Subcutaneous abdominal adipose tissue (tissue), 5 donors: Measurements from ENCODE around the gene VMO1.

Source experiments
- H3K27ac ChIP-seq: one replicate; pipeline ENCODE4 v1.7.0; 2013; ENCODE audit warnings: low read depth, mild to moderate bottlenecking, inconsistent platforms, low read length, moderate library complexity
- H3K27me3 ChIP-seq, 5 donors: one replicate each; pipeline ENCODE4 v1.7.0; 2013; ENCODE audit warnings: low read length in 5 of 5, inconsistent platforms in 1 of 5; ENCODE audit not compliant: control insufficient read depth in 5 of 5, insufficient read depth in 4 of 5
- H3K36me3 ChIP-seq, 5 donors: one replicate each; pipeline ENCODE4 v1.7.0; 2013; ENCODE audit warnings: low read length in 5 of 5; ENCODE audit not compliant: control insufficient read depth in 5 of 5, insufficient read depth in 5 of 5
- H3K4me1 ChIP-seq, 5 donors: one replicate each; pipeline ENCODE4 v1.7.0; 2013; ENCODE audit warnings: low read length in 5 of 5, mild to moderate bottlenecking in 3 of 5, moderate library complexity in 1 of 5; ENCODE audit not compliant: control insufficient read depth in 5 of 5, insufficient read depth in 5 of 5
- H3K4me3 ChIP-seq, 5 donors: one replicate each; pipeline ENCODE4 v1.7.0; 2013; ENCODE audit warnings: low read length in 5 of 5, low read depth in 1 of 5
- H3K9ac ChIP-seq, 5 donors: one replicate each; pipeline ENCODE4 v1.7.0; 2013; ENCODE audit warnings: low read length in 5 of 5, mild to moderate bottlenecking in 4 of 5, moderate library complexity in 3 of 5
- H3K9me3 ChIP-seq, 5 donors: one replicate each; pipeline ENCODE4 v1.7.0; 2013; ENCODE audit warnings: low read length in 5 of 5; ENCODE audit not compliant: control insufficient read depth in 5 of 5
- donor health status: healthy.
- donor health status: healthy.
- donor health status: healthy.
- donor health status: healthy.
- donor health status: healthy.

VMO1 gene

DNA sequence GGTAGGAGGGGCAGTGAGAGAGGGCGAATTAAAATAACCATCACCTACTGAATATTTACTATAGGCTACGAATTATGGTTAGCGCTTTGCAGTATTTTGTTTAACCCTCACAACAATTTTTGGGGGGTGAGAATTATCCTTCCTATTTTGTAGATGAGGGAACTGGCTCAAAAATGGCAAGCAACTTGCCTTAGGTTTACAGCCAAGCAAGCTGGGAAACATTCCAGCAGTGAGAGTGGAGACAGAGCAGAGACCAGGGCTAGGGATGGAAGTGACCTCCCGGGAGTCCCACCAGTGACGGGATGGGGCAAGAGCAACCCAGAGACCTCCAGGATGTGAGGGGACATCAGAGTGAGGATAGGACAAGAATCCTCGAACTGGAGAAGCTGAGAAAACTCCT, 352 bp upstream of the VMO1 start:
- H3K27ac ChIP-seq = no peak overlapping the region
- H3K9ac ChIP-seq = peak overlapping the region in 3 of 5 donors; percentile 32 to 53 (median 46)
- no peaks in the 10 kb centered on the region for H3K9me3 ChIP-seq
- peak overlapping the region in 4 of 5 donors; percentile 22 to 58 (median 52) for H3K4me3 ChIP-seq
- H3K4me1 ChIP-seq = peaks cover 7 to 59% (median 48%) of the 10 kb centered on the region in 5 donors
- no peaks in the 10 kb centered on the region for H3K36me3 ChIP-seq
- H3K27me3 ChIP-seq = peaks cover 19 to 30% (median 21%) of the 10 kb centered on the region in 5 donors

DNA sequence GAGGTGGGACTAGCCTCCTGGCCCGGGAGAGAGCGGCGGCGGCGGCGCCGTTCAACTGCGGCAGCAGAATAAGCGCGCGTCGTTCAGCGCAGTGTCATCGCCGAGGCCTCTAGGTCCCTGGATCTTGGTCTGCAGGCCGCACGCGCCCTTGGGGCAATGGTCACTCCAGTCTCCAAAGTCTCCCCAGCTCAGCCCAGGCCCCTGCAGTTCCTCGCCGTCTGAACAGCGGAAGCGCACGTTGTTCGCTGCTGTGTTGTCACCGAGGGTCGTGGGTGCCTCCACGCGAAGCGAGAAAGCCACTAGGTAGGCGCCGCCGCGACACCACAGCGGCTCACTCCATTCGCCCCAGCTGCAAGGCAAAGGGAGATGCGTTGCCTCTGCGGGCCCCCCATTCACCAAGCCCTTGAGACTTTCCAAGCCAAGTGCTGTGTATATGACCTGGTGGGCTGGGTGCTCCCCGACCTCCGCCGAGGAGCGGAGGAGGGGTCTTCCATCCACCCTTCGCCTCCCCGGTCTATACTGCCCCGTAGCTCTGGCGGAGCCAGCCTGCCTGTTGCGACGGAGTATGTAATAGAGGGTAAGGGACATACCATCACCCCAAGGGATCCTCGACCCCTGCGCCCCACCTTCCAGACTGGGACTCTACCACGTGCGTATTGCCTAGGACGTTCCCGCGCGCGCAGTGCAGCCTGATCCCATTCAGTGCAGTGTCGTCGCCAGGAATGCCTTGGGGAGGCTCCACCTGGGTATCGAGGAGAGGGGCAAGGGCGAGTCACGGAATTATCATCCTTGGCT, 656 bp downstream of the VMO1 start:
- no peaks in the 10 kb centered on the region for H3K9me3 ChIP-seq
- peaks cover 19 to 32% (median 21%) of the 10 kb centered on the region in 5 donors for H3K27me3 ChIP-seq
- H3K36me3 ChIP-seq = no peaks in the 10 kb centered on the region
- H3K9ac ChIP-seq = peak overlapping the region in 2 of 5 donors; percentile 22 to 46
- peak overlapping the region in 4 of 5 donors; percentile 37 to 58 (median 52) for H3K4me3 ChIP-seq
- H3K4me1 ChIP-seq = peaks cover 4 to 55% (median 45%) of the 10 kb centered on the region in 5 donors
- H3K27ac ChIP-seq = no peak overlapping the region

DNA sequence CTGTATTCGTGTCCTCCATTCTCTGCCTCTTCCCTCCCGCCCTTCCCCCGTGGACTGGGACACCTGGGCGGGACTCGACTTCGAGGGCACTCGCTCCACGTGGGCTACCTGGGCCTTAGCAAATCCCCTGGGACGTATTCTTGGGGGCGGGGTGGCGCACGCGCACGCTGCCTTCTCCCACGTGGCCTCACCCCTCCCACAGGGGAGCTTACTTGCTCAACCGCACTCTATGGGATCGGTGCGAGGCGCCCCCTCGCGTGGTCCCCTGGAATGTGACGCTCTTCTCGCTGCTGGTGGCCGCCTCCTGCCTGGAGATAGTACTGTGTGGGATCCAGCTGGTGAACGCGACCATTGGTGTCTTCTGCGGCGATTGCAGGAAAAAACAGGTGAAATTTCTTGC, 3.5 kb downstream of the VMO1 start:
- H3K36me3 ChIP-seq = no peaks in the 10 kb centered on the region
- no peaks in the 10 kb centered on the region for H3K9me3 ChIP-seq
- H3K27ac ChIP-seq = no peak overlapping the region
- no peak overlapping the region for H3K9ac ChIP-seq
- peaks cover 19 to 36% (median 21%) of the 10 kb centered on the region in 5 donors for H3K27me3 ChIP-seq
- H3K4me1 ChIP-seq = peaks cover 2 to 31% (median 25%) of the 10 kb centered on the region in 5 donors
- no peak overlapping the region for H3K4me3 ChIP-seq

DNA sequence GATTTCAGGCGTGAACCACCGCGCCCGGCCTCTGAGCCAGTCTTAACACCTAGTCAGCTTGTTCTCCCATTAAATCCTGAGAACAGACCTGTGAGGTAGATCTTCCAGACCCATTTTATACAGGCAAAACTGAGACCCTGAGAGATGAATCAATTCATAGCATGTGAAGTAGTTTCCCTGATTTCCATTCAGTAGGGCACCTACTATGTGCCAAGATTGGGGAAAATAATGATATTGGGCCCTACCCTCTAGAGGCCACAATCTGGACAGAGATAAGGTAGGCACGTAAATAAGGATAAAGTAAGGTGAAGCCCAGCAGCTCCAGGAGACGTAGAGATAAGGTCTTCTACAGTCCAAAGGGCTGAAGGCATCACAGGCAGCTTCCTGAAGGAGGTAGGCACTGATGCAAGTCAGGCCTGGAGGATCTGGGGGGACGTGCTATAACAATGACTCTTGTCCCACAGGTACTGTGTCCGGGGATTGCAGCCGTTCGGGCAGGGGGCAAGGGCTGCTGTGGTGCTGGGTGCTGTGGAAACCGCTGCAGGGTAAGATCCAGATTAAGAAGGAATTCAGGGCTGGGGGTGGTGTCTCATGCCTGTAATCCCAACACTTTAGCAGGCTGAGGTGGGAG, 5.7 kb downstream of the VMO1 start:
- Histone ChIP-seq H3K36me3 (no peaks in the 10 kb centered on the region), H3K27me3 (peaks cover 10 to 26% (median 17%) of the 10 kb centered on the region in 5 donors), H3K9me3 (no peaks in the 10 kb centered on the region), H3K27ac (no peak overlapping the region), H3K4me3 (no peak overlapping the region), H3K4me1 (peaks cover 0 to 9% (median 4%) of the 10 kb centered on the region in 5 donors), H3K9ac (no peak overlapping the region)

DNA sequence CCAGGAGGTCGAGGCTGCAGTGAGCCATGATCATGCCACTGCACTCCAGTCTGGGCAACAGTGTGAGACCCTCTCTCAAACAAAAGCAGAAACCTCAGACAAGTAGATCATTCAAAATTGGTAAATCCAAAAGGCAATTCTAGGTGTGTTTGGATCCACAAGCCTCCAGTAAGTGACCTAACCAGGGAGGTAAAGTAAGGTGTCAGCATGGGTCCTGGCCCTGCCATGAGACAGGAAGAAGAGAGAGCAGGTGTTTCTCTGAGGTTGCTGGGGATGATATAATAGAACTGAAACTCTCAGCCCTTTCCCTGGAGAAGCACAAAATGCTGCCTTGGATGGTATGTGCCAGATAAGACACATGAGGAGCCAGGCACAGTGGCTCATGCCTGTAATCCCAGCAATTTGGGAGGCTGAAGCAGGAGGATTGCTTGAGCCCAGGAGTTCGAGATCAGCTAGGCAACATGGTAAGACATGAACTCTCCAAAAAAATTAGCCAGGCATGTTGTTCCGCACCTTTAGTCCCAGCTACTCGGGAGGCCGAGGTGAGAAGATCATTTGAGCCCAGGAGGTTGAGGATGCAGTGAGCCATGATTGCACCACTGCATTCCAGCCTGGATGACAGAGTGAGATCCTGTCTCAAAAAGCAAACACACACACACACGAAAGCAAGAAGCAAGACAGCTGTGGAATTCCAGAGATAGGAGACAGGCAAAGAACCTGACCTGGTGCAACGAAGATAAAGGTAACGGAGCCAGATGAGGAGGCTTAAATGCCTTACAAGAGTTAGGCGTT, 8.0 kb downstream of the VMO1 start:
- Histone ChIP-seq H3K27ac (no peak overlapping the region), H3K27me3 (peaks cover 6 to 16% (median 10%) of the 10 kb centered on the region in 5 donors), H3K9ac (no peak overlapping the region), H3K36me3 (no peaks in the 10 kb centered on the region), H3K4me1 (peaks cover 0 to 4% (median 0%) of the 10 kb centered on the region in 5 donors), H3K9me3 (no peaks in the 10 kb centered on the region), H3K4me3 (no peak overlapping the region)

DNA sequence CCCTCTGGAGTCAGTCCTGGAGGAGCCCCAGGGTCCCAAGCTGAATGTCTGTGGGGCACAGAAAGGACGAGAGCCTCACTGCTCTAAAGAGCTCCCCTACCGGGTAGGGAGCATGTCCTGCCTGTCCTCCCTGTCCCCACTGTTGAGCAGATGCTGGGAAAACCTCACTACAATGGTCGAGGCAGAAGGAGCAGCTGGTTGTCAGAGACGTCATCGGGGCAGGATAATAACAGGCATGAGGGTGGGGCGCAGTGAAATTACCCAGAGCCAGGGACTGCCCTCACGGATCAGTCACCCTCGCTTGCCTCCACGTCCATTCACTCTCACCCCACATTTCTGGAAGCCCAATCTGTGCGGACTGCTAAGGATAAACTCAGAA, 13.9 kb downstream of the VMO1 start:
- Histone ChIP-seq H3K9ac (no peak overlapping the region), H3K27ac (no peak overlapping the region), H3K4me1 (peaks cover 0 to 2% (median 0%) of the 10 kb centered on the region in 5 donors), H3K4me3 (no peak overlapping the region), H3K27me3 (peaks cover 0 to 10% (median 5%) of the 10 kb centered on the region in 5 donors), H3K9me3 (no peaks in the 10 kb centered on the region), H3K36me3 (no peaks in the 10 kb centered on the region)

DNA sequence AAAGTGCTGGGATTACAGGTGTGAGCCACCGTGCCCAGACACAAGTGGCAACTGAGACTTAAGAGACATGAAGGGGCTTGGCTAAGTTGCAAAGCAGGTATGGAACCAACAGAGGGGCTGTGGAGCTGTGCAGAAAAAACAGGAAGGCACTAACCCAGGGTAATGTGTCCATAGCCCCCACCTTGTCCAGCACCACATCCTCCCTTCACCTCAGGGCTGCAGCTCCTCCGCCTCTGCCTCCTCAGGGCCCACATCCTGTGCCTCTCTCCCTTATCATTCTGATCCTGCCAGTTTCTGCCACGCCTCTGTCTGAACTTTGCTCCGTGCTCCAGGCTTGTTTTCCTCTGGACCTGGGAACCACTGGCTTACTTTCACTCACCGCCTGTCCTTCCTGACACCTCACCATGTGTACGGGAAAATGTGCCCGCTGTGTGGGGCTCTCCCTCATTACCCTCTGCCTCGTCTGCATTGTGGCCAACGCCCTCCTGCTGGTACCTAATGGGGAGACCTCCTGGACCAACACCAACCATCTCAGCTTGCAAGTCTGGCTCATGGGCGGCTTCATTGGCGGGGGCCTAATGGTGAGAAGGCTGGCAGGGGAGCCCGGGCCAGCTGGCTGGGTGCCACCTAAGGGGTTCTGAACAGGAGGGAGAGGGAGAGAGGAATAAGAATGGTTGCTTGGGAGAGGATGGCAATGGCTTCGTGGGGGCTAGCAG, 14.5 kb downstream of the VMO1 start, which contains the start of gene TM4SF5:
Gene TM4SF5 (plus strand): TSS at position 368 of the 716 bp plus-strand sequence. CDS start 37 bp downstream, at position 405.
- Histone ChIP-seq H3K27ac (no peak within 1 kb of the TSS), H3K9me3 (no peaks in the 10 kb centered on the region), H3K4me1 (peaks cover 0 to 2% (median 0%) of the 10 kb centered on the region in 5 donors), H3K36me3 (no peaks in the 10 kb centered on the region), H3K4me3 (no peak within 1 kb of the TSS), H3K27me3 (peaks cover 0 to 10% (median 5%) of the 10 kb centered on the region in 5 donors), H3K9ac (no peak within 1 kb of the TSS)

DNA sequence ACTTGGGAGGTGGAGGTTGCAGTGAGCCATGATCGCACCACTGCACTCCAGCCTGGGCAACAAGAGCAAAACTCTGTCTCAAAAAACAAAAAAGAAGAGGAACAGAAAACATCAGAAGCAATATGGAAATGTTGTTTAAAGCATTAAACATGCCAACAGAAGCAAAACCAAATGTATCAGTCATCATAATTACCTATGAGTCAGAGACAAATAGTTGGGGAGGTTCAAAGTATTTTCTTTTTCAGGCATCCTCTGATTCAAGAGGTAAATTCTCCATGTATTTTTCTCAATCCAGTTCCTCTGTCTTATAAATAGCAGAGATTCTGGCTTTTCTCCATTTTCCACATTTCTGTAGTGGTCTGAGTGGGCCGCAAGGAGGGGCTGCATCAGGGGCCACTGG, 16.5 kb downstream of the VMO1 start:
- Histone ChIP-seq H3K4me1 (peaks cover 0 to 2% (median 0%) of the 10 kb centered on the region in 5 donors), H3K27me3 (peaks cover 0 to 10% (median 5%) of the 10 kb centered on the region in 5 donors), H3K9me3 (no peaks in the 10 kb centered on the region), H3K4me3 (no peak overlapping the region), H3K36me3 (no peaks in the 10 kb centered on the region), H3K9ac (no peak overlapping the region), H3K27ac (no peak overlapping the region)

DNA sequence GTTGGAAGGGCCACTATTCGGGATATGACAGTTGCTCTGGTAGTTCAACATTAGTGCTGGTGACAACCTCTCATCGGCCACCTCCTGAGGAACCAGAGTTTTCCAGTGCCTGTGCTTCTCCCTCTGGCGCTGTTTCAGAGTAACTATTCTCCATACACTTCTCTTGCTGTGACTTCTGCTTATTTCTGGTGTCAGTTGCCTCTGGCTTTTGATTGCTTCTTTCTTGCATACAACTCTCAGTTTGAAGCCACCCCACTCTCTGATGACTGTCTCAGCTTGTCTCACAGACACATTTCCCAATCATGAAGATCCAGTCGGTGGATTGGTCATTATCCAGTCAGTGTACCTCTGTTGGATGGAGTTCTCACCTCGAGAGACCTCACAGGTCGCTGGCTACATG, 17.9 kb downstream of the VMO1 start:
- Histone ChIP-seq H3K4me1 (peaks cover 0 to 2% (median 0%) of the 10 kb centered on the region in 5 donors), H3K36me3 (no peaks in the 10 kb centered on the region), H3K27ac (no peak overlapping the region), H3K9me3 (no peaks in the 10 kb centered on the region), H3K4me3 (no peak overlapping the region), H3K9ac (no peak overlapping the region), H3K27me3 (peaks cover 0 to 7% (median 4%) of the 10 kb centered on the region in 5 donors)
